C4-2B (cell line): Measurements from ENCODE around the gene MAGI2.

Experiments
- H3K27ac ChIP-seq: fragments of 450-650 bp; 2 replicates; pipeline ENCODE4 v1.5.1; 2017
- CTCF ChIP-seq: fragments of 450-650 bp; conservative IDR thresholded peaks from 2 replicates; pipeline ENCODE4 v1.5.1; 2017; ENCODE audit warnings: mild to moderate bottlenecking
- ZFX ChIP-seq: fragments of 450-650 bp; IDR thresholded peaks from 2 replicates; pipeline ENCODE4 v1.6.1; 2017

The MAGI2 gene

GRCh38 chr7:78039790-78040776, 1413.4 kb downstream of the MAGI2 start:
- no peak overlapping the region for H3K27ac ChIP-seq
- TF ChIP-seq ZFX (no peak), CTCF (peak; percentile 93)

GRCh38 chr7:78038465-78039080, 1414.9 kb downstream of the MAGI2 start:
- H3K27ac ChIP-seq: no peak overlapping the region
- TF ChIP-seq CTCF: no peak
- TF ChIP-seq ZFX: no peak

- TF ChIP-seq CTCF: no peak
- TF ChIP-seq ZFX: no peak
- H3K27ac ChIP-seq: no peak overlapping the region
Observed at GRCh38 chr7:78037603-78038002, 1415.9 kb downstream of the MAGI2 start.

- no peak overlapping the region for H3K27ac ChIP-seq
- no peak for TF ChIP-seq CTCF
- no peak for TF ChIP-seq ZFX
Observed at GRCh38 chr7:78033410-78033809, 1420.1 kb downstream of the MAGI2 start.

GRCh38 chr7:78026492-78026891, 1427.0 kb downstream of the MAGI2 start:
- H3K27ac ChIP-seq: no peak overlapping the region
- TF ChIP-seq ZFX (no peak), CTCF (no peak)

- H3K27ac ChIP-seq: no peak overlapping the region
- TF ChIP-seq CTCF: no peak
- TF ChIP-seq ZFX: no peak
Observed at GRCh38 chr7:78024591-78024990, 1428.9 kb downstream of the MAGI2 start.

GRCh38 chr7:78023191-78023590, 1430.3 kb downstream of the MAGI2 start:
- H3K27ac ChIP-seq: no peak overlapping the region
- TF ChIP-seq CTCF: no peak
- TF ChIP-seq ZFX: no peak
